ENCODE results near the gene PRKACB. TPM values are rescaled to one million over a fixed set of nuclear protein-coding genes. Genes with fewer than 3 reads are reported as not detected.

Gene PRKACB
- total RNA-seq, 2 donors from 2014 or later, result 85.2 to 149 TPM

DNA sequence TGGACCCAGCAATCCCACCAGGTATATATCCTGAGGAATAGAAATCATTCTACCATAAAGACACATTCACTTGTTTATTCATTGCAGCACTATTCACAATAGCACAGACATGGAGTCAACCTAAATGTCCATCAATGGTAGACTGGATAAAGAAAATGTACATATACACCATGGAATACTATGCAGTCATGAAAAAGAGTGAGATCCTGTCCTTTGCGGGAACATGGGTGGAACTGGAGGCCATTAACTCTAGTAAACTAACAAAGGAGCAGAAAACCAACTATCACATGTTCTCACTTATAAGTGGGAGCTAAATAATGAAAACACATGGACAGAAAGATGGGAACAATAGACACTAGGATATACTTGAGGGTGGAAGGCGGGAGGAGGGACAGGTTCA lies 36.1 kb upstream of the PRKACB start:
- DNase-seq, result no peak
- TF ChIP-seq, protein P1, sequence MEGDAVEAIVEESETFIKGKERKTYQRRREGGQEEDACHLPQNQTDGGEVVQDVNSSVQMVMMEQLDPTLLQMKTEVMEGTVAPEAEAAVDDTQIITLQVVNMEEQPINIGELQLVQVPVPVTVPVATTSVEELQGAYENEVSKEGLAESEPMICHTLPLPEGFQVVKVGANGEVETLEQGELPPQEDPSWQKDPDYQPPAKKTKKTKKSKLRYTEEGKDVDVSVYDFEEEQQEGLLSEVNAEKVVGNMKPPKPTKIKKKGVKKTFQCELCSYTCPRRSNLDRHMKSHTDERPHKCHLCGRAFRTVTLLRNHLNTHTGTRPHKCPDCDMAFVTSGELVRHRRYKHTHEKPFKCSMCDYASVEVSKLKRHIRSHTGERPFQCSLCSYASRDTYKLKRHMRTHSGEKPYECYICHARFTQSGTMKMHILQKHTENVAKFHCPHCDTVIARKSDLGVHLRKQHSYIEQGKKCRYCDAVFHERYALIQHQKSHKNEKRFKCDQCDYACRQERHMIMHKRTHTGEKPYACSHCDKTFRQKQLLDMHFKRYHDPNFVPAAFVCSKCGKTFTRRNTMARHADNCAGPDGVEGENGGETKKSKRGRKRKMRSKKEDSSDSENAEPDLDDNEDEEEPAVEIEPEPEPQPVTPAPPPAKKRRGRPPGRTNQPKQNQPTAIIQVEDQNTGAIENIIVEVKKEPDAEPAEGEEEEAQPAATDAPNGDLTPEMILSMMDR (IDR thresholded peaks at IDR 0.05), result no peak
- intact Hi-C loops (cut with DNase I), result no loop called here
- H3K4me3 ChIP-seq, result no peak overlapping the region
- H3K27me3 ChIP-seq, result no peaks in the 10 kb centered on the region
- H3K9ac ChIP-seq (ENCODE audit: low read depth in 2 of 2, low read length in 2 of 2), result no peak overlapping the region
- H3K27ac ChIP-seq, result no peak overlapping the region
- H3K4me1 ChIP-seq, result no peaks in the 10 kb centered on the region
- no peaks in the 10 kb centered on the region for H3K36me3 ChIP-seq
- H3K9me3 ChIP-seq, result no peaks in the 10 kb centered on the region

DNA sequence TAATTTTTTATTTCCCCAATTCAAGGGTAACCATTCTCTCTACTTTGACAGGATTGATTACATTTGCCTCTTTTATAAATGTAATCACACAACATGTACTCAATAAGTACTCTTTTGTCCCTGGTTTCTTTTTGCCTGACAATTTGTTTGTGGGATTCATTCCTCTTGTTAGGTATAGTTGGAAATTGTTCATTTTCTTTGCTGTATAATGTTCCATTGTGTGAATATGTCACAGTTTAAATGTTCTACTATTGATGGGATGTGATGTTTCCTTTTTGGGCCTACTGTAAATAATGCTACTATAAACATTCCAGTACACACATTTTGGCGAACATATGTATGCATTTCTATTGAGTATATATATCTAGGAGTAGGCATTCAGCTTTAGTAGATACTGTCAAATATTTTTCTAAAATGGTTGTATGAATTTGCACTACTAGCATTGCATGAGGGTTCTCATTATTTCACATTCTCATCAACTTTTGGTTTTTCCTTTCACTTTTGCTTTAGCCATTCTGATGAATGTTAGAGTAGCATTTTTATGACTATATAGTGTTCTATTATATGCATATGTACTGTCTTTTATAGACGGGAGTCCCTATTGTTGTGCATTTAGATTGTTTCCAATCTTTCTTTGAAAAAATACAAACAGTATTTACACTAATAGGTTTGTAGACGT lies 35.0 kb upstream of the PRKACB start:
- Histone ChIP-seq H3K9me3 (no peaks in the 10 kb centered on the region), H3K36me3 (no peaks in the 10 kb centered on the region), H3K27ac (no peak overlapping the region), H3K4me1 (no peaks in the 10 kb centered on the region), H3K27me3 (no peaks in the 10 kb centered on the region), H3K4me3 (no peak overlapping the region), H3K9ac (ENCODE audit: low read depth in 2 of 2, low read length in 2 of 2) (no peak overlapping the region)
- TF ChIP-seq, protein P1 (IDR thresholded peaks at IDR 0.05), result no peak
- intact Hi-C loops (cut with DNase I), result no loop called here
- DNase-seq, result no peak

DNA sequence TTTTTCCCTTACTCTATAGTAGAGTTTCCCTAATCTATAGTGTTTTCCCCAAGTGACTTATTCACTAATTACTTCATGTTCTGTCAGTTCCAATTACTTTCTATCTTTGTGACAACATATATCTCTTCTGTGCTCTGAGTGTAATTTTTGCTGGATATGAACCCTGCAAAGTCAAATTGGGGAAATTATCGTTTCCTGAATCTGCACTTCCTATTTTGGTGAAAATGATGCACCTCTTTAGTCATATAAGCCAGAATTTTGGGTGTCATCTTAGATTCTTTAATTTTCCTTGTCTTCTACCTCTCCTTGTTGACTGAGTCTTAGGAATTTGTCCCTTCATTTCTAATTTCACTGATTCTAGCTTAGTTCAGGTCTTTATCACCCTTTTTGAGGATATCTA lies 33.4 kb upstream of the PRKACB start:
- H3K4me1 ChIP-seq, result no peaks in the 10 kb centered on the region
- no peak overlapping the region for H3K9ac ChIP-seq (ENCODE audit: low read depth in 2 of 2, low read length in 2 of 2)
- DNase-seq, result no peak
- H3K27me3 ChIP-seq, result no peaks in the 10 kb centered on the region
- intact Hi-C loops (cut with DNase I), result no loop called here
- H3K4me3 ChIP-seq, result no peak overlapping the region
- H3K9me3 ChIP-seq, result no peaks in the 10 kb centered on the region
- TF ChIP-seq, protein P1 (IDR thresholded peaks at IDR 0.05), result no peak
- no peaks in the 10 kb centered on the region for H3K36me3 ChIP-seq
- H3K27ac ChIP-seq, result no peak overlapping the region

DNA sequence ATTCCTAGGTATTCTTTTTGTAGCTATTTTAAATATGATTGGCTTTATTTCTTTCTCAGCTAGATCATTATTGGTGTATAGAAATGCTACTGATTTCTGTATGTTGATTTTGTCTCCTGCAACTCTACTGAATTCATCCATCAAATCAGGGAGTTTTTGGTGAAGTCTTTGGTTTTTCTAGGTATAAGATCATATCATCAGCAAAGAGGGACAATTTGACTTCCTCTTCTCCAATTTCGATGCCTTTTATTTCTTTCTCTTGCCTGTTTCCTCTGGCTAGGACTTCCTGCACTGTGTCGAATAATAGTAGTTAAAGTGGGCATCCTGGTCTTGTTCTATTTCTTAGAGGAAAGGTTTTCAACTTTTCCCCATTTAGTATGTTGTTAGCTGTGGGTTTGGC lies 27.5 kb upstream of the PRKACB start:
- H3K9ac ChIP-seq (ENCODE audit: low read depth in 2 of 2, low read length in 2 of 2), result no peak overlapping the region
- H3K27ac ChIP-seq, result no peak overlapping the region
- no peak for DNase-seq
- no peaks in the 10 kb centered on the region for H3K27me3 ChIP-seq
- H3K4me3 ChIP-seq, result no peak overlapping the region
- TF ChIP-seq, protein P1 (IDR thresholded peaks at IDR 0.05), result no peak
- no peaks in the 10 kb centered on the region for H3K36me3 ChIP-seq
- no peaks in the 10 kb centered on the region for H3K4me1 ChIP-seq
- intact Hi-C loops (cut with DNase I), result no loop called here
- H3K9me3 ChIP-seq, result no peaks in the 10 kb centered on the region

DNA sequence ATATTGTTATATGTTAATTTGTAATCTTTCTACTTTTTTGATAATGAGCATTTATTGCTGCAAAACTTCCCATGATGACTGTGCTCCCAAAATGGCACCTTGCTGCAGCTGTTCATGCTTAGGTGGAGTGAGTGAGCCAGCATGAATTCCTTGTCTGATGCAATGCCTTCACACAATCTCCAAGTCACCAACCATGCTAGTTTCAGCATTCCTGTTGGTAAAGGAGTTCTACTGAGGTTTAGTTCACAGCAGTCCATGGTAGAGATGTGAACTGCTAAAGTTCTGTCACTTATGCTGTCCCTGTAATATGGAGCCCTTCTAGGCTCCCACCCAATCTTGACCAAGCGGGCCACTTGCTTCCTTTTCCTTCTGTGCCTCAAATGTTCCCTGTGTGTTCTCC lies 26.2 kb upstream of the PRKACB start:
- H3K4me3 ChIP-seq, result no peak overlapping the region
- TF ChIP-seq, protein P1 (IDR thresholded peaks at IDR 0.05), result no peak
- intact Hi-C loops (cut with DNase I), result no loop called here
- H3K27me3 ChIP-seq, result no peaks in the 10 kb centered on the region
- no peaks in the 10 kb centered on the region for H3K9me3 ChIP-seq
- no peak overlapping the region for H3K27ac ChIP-seq
- no peaks in the 10 kb centered on the region for H3K4me1 ChIP-seq
- H3K9ac ChIP-seq (ENCODE audit: low read depth in 2 of 2, low read length in 2 of 2), result no peak overlapping the region
- DNase-seq, result no peak
- no peaks in the 10 kb centered on the region for H3K36me3 ChIP-seq

Data from colonic mucosa (tissue), 4 donors.